C1 segment of cervical spinal cord (tissue), 14 donors: ENCODE results near the gene MASTL.

ENCODE experiments used
- DNase-seq, 14 donors: peaks; one replicate each; lab custom pipeline; 2025; lab: John Stamatoyannopoulos, UW

Gene MASTL

DNA sequence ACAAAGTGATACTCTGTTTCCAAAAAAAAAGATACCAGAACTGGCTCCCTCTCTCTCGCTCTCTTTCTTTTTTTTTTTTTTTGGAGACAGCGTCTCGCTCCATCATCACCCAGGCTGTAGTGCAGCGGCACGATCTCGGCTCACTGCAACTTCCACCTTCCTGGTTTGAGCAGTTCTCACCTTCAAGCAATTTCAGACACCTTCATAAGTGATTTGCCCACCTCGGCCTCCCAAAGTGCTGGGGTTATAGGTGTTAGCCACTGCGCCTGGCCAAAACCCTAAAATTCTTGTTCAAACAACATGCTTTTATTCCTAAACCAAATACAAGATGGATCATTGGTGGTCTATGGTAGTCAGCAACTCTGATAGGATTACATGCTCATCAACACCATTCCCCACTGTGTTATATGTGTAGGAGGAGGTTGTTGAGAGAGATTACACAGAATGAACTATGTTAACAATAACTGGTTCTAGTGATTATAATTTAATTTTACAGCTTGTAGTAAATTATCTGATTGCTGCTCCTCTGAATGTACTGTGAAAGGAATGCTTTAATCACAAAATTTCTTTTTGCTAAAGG lies 69.9 kb downstream of the MASTL start:
- DNase-seq = no peak

GRCh38 chr10:27225642-27226257 lies 70.6 kb downstream of the MASTL start:
- no peak for DNase-seq

GRCh38 chr10:27230022-27230421 lies 74.9 kb downstream of the MASTL start:
- no peak for DNase-seq

DNA sequence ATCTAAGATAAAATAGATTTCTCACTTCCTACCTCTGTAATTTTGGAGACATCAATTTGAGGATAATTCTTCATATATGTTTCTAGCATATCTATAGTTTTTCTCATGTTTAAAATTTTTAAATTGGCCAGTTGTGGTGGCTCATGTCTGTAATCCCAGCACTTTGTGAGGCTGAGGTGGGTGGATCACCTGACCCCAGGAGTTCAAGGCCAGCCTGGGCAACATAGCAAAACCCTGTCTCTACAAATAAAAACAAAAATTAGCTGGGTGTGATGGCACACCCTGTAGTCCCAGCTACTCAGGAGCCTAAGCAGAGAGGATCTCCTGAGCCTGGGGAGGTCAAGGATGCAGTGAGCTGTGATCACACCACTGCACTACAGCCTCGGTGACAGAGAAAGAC lies 80.6 kb downstream of the MASTL start:
- no peak for DNase-seq
